GM12878 (cell line): ENCODE data around the gene PIK3R5. TPM values are rescaled to one million over a fixed set of nuclear protein-coding genes. Genes with fewer than 3 reads are reported as not detected.

ENCODE experiments used
- ASH2L ChIP-seq: fragments of 300-600, 200-600 bp; sonication (generic); IDR thresholded peaks from 2 replicates; pipeline ENCODE4 v1.6.1; 2017; ENCODE audit warnings: low read depth, mild to moderate bottlenecking, borderline replicate concordance
- ATF7 ChIP-seq: fragments of 450-650 bp; IDR thresholded peaks from 2 replicates; pipeline ENCODE4 v1.6.1; 2016; ENCODE audit warnings: low read depth, mild to moderate bottlenecking
- BMI1 ChIP-seq: fragments of 450-650 bp; IDR thresholded peaks from 2 replicates; pipeline ENCODE4 v1.6.1; 2016; ENCODE audit warnings: mild to moderate bottlenecking, moderate library complexity, borderline replicate concordance
- CREM ChIP-seq: IDR thresholded peaks from 2 replicates; pipeline ENCODE4 v1.6.1; 2014; ENCODE audit warnings: antibody characterized with exemption, low read depth
- DPF2 ChIP-seq: fragments of 450-650 bp; IDR thresholded peaks from 2 replicates; pipeline ENCODE4 v1.6.1; 2017; ENCODE audit warnings: mild to moderate bottlenecking
- ETV6 ChIP-seq, 2 experiments: fragments of 450-650 bp in 1 of 2; IDR thresholded peaks in 1 of 2; conservative IDR thresholded peaks in 1 of 2; 2 replicates each; pipeline ENCODE4 v1.6.1; 2014; ENCODE audit warnings: antibody characterized with exemption in 1 of 2, borderline replicate concordance in 1 of 2, low read depth in 1 of 2, mild to moderate bottlenecking in 1 of 2, moderate library complexity in 1 of 2
- GABPA ChIP-seq: IDR thresholded peaks from 2 replicates; pipeline ENCODE4 v1.6.1; 2014; ENCODE audit warnings: antibody characterized with exemption, low read depth, mild to moderate bottlenecking, inconsistent platforms
- HCFC1 ChIP-seq: fragments of 150-350 bp; IDR thresholded peaks from 2 replicates; pipeline ENCODE4 v1.6.1; 2014; ENCODE audit warnings: low read length
- IKZF1 ChIP-seq: fragments of 450-650 bp; conservative IDR thresholded peaks from 2 replicates; pipeline ENCODE4 v1.6.1; 2017; ENCODE audit warnings: antibody characterized with exemption, mild to moderate bottlenecking
- IRF4 ChIP-seq: IDR thresholded peaks from 2 replicates; pipeline ENCODE4 v1.6.1; 2011; ENCODE audit warnings: low read depth, low read length
- JUND ChIP-seq: IDR thresholded peaks from 2 replicates; pipeline ENCODE4 v1.6.1; 2012; ENCODE audit warnings: low read depth, mild to moderate bottlenecking, low read length, improper control_type of control experiment, moderate library complexity
- KDM1A ChIP-seq: fragments of 200-600 bp; sonication (generic); IDR thresholded peaks from 2 replicates; pipeline ENCODE4 v1.6.1; 2016; ENCODE audit warnings: borderline replicate concordance
- MTA2 ChIP-seq: fragments of 450-650 bp; IDR thresholded peaks from 2 replicates; pipeline ENCODE4 v1.6.1; 2016; ENCODE audit warnings: low read depth, mild to moderate bottlenecking, moderate library complexity
- MYB ChIP-seq: fragments of 150-350 bp; IDR thresholded peaks from 2 replicates; pipeline ENCODE4 v1.6.1; 2014; ENCODE audit warnings: mild to moderate bottlenecking, low read depth, low read length, borderline replicate concordance
- NFIC ChIP-seq: IDR thresholded peaks from 2 replicates; pipeline ENCODE4 v1.6.1; 2012; ENCODE audit warnings: low read depth, mild to moderate bottlenecking, inconsistent platforms, low read length, moderate library complexity
- PAX5 ChIP-seq: IDR thresholded peaks from 2 replicates; pipeline ENCODE4 v1.6.1; 2011; ENCODE audit warnings: low read depth, low read length, borderline replicate concordance
- RBBP5 ChIP-seq: fragments of 200-600 bp; sonication (generic); conservative IDR thresholded peaks from 2 replicates; pipeline ENCODE4 v1.6.1; 2016
- RELA ChIP-seq: fragments of 450-650 bp; IDR thresholded peaks from 2 replicates; pipeline ENCODE4 v1.8.0; 2014; ENCODE audit warnings: borderline replicate concordance; ENCODE audit not compliant: partially characterized antibody
- SIN3A ChIP-seq: IDR thresholded peaks from 2 replicates; pipeline ENCODE4 v1.6.1; 2012; ENCODE audit warnings: low read depth, low read length, improper control_type of control experiment
- SMAD1 ChIP-seq: fragments of 450-650 bp; IDR thresholded peaks from 2 replicates; pipeline ENCODE4 v1.6.1; 2018; ENCODE audit warnings: mild to moderate bottlenecking, low read depth; ENCODE audit not compliant: partially characterized antibody
- YY1 ChIP-seq: IDR thresholded peaks from 2 replicates; pipeline ENCODE4 v1.6.1; 2011; ENCODE audit warnings: low read depth, mild to moderate bottlenecking, low read length
- polyA plus RNA-seq, 11 experiments: library from polyadenylated mRNA; depleted of rRNA in 4 of 11; unstranded in 6 of 11; stranded (reverse) in 5 of 11; fragments of >200 nt; fragmentation: Nextera tagmentation in 4 of 11; fragmentation: Illumina TruSeq in 1 of 11; extraction: Ambion mirVana in 4 of 11; extraction: Trizol in 1 of 11; gene quantifications; 1 replicate in 1 of 11; 2 replicates in 10 of 11; pipeline versions ENCODE4 v1.2.1 to v1.2.3, GENCODE V29; 2011 to 2016; ENCODE audit warnings: inconsistent platforms in 2 of 11, missing spikeins in 2 of 11, low read depth in 1 of 11
- total RNA-seq, 4 experiments: library from RNA; depleted of rRNA in 3 of 4; stranded (reverse); fragments of >200 nt in 3 of 4; fragmentation: Illumina TruSeq in 1 of 4; extraction: Trizol in 1 of 4; gene quantifications; 2 replicates each; pipeline versions ENCODE4 v1.2.1 to v1.2.3, GENCODE V29; 2013 to 2021
- TF ChIP-seq, protein P1 (sequence below): fragments of 450-650 bp; IDR thresholded peaks from 2 replicates; pipeline ENCODE4 v1.6.1; 2017; ENCODE audit warnings: low read depth, mild to moderate bottlenecking, moderate library complexity

The PIK3R5 gene
- total and polyA plus RNA-seq, 10 of the 15 experiments (the other 5 are each of a cell fraction or from before 2014, with no cell fraction given), result 9.5 to 50.8 (median 35.5) TPM

DNA sequence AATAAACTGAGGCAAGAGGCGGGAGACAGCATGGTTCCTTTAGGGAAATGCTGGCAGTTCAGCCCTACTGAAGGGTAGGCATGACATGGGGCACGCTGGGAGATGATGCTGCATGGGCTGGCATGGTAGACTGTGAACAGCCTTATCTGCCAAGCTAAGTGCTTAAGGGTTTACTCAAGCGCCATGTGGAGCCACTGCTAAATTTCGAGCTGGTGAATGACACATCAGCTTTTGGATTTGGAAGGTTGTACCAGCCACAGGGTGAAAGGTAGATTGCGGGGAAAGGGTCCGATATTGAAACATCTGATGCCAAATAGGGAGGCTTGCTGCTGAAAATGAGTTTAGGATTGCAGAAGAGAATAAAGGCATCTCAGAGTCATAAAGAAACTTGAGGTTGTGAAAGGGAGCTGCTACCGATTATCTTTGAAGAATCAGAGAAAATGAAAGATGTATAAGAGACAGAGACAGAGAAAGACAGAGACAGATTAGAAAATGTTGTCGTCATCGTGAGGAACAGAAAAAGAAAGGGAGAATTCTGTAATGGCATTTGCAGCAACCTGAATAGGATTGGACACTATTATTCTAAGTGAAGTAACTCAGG, 16.3 kb downstream of the PIK3R5 start (continued):
- TF ChIP-seq ETV6 (conservative IDR thresholded peaks at IDR 0.05 in 1 of 2, IDR thresholded peaks at IDR 0.05 in 1 of 2; ENCODE audit: borderline replicate concordance in 1 of 2, low read depth in 1 of 2) (peak in 1 of 2 experiments; percentile 42; a peak in 1 of 4 replicates), ASH2L (no peak), NFIC (peak; percentile 42; the same call in 1 of the 2 replicates), RELA (no peak), KDM1A (no peak), SIN3A (no peak), GABPA (no peak), PAX5 (no peak), YY1 (no peak), SMAD1 (no peak), HCFC1 (no peak), JUND (0 out of 2 replicates have a peak, but pooled peaks have one; percentile 32), DPF2 (peak; percentile 49), BMI1 (no peak), IKZF1 (peak; percentile 45; the same call in 1 of the 2 replicates), IRF4 (peak; percentile 42; the same call in 1 of the 2 replicates), CREM (peak; percentile 50; the same call in 1 of the 2 replicates), ATF7 (peak; percentile 87), MYB (no peak), RBBP5 (no peak), MTA2 (peak; percentile 61; the same call in 1 of the 2 replicates)
- TF ChIP-seq, protein P1, sequence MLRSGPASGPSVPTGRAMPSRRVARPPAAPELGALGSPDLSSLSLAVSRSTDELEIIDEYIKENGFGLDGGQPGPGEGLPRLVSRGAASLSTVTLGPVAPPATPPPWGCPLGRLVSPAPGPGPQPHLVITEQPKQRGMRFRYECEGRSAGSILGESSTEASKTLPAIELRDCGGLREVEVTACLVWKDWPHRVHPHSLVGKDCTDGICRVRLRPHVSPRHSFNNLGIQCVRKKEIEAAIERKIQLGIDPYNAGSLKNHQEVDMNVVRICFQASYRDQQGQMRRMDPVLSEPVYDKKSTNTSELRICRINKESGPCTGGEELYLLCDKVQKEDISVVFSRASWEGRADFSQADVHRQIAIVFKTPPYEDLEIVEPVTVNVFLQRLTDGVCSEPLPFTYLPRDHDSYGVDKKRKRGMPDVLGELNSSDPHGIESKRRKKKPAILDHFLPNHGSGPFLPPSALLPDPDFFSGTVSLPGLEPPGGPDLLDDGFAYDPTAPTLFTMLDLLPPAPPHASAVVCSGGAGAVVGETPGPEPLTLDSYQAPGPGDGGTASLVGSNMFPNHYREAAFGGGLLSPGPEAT, result 0 out of 2 replicates have a peak, but pooled peaks have one; percentile 8
- TF ChIP-seq, all 136 proteins: peak for 20
